ENCODE measurements around the gene MMP25. TPM values are rescaled to one million over a fixed set of nuclear protein-coding genes. Genes with fewer than 3 reads are reported as not detected.

Gene MMP25
- total RNA-seq, 4 donors from 2014 or later = under 0.01 to 4.5 (median 0.12) TPM

DNA sequence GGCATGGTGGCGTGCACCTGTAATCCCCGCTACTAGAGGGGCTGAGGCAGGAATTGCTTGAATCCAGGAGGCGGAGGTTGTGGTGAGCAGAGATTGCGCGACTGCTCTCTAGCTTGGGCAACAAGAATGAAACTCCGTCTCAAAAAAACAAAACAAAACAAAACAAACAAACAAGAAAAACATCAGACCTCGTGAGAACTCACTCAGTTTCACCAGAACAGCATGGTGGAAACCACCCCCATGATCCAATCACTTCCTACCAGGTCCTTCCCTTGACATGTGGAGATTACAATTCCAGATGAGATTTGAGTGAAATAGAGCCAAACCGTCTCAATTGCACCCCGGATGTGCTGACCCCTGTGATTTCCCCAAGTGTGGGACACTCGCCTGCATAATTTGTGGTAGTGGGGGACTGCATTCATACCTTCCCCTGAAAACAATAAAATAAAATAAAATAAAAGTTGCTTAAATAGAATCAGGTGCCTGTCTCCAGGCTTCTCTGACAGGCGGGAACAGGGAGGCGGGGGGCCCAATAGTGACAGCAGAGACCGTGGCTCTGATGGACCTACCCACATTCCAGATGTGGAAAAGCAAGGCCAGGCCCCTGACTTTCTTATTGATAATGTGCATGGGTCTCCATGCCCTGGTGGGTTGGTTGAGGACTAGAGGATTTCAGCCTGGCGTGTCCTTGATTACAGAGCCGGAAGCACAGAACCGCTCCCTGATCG lies 39.7 kb downstream of the MMP25 start:
- TF ChIP-seq EP300 (IDR thresholded peaks at IDR 0.05) = no peak
- no peak for TF ChIP-seq CTCF (IDR thresholded peaks at IDR 0.05)
- no peak for TF ChIP-seq POLR2A (IDR thresholded peaks at IDR 0.05; ENCODE audit: low read depth)
- no peak for TF ChIP-seq POLR2AphosphoS5 (IDR thresholded peaks at IDR 0.05)
- peaks cover 0 to 22% (median 0%) of the 10 kb centered on the region in 4 donors for H3K27me3 ChIP-seq
- intact Hi-C loops (cut with DNase I) = no loop called here
- peaks cover 14 to 23% (median 18%) of the 10 kb centered on the region in 4 donors for H3K4me1 ChIP-seq
- H3K36me3 ChIP-seq = no peaks in the 10 kb centered on the region
- H3K4me3 ChIP-seq = peak overlapping the region; percentile 27 to 49 (median 39)
- no peak for DNase-seq (ENCODE audit: extremely low spot score)
- WGBS = 83% methylated on average over 17 of the region's 17 CpGs
- H3K9me3 ChIP-seq = no peaks in the 10 kb centered on the region
- peak overlapping the region; percentile 10 to 65 (median 62) for H3K27ac ChIP-seq (replicated peaks in 1 of 4)

DNA sequence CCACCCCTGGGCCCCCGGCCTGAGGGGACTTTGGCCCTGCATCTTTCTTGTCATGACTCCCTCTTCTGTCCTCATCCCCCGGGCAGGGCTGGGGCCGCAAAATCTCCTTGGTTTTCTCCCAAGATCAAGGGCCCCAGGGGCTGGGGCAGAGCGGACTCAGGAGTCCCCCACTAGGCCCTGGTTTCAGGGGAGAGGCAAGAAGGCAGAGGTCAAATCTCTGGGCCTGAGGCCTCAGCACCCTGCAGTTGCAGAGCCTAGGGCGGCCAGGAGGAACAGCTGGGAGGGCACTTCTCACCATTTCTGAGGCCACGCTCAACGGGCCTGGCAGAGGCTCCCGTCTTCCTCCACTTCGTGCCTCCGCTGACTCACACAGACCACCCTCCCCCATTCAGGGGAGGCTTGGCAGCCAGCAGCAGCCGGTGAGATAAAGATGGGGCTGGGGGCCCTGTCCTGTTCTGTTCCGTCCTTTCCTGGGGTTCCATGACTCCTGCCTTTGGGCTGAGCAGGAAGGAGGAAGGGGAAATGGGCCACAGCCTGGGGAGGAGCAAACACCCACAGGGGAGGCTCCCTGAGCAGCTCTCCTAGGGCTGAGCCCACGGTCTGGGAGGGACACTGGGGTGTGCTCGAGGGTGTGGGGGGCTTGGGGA lies 40.4 kb downstream of the MMP25 start:
- intact Hi-C loops (cut with DNase I) = no loop called here
- 54% methylated on average over 11 of the region's 14 CpGs for WGBS
- H3K4me3 ChIP-seq = peak overlapping the region; percentile 27 to 49 (median 39)

GRCh38 chr16:3087243-3088235 lies 41.2 kb downstream of the MMP25 start:
- H3K27me3 ChIP-seq = peaks cover 0 to 37% (median under 1%) of the 10 kb centered on the region in 4 donors
- intact Hi-C loops (cut with DNase I) = no loop called here
- peaks cover 14 to 23% (median 18%) of the 10 kb centered on the region in 4 donors for H3K4me1 ChIP-seq
- no peak for TF ChIP-seq EP300 (IDR thresholded peaks at IDR 0.05)
- peak in 1 of 3 experiments; percentile 15 for TF ChIP-seq CTCF (IDR thresholded peaks at IDR 0.05)
- TF ChIP-seq POLR2AphosphoS5 (IDR thresholded peaks at IDR 0.05) = peak in 1 of 2 donors; percentile 36
- WGBS = 44% methylated on average over 15 of the region's 18 CpGs
- H3K36me3 ChIP-seq = no peaks in the 10 kb centered on the region
- DNase-seq (ENCODE audit: extremely low spot score) = no peak
- peak overlapping the region; percentile 27 to 49 (median 39) for H3K4me3 ChIP-seq
- no peaks in the 10 kb centered on the region for H3K9me3 ChIP-seq
- H3K27ac ChIP-seq (replicated peaks in 1 of 4) = peak overlapping the region; percentile 10 to 65 (median 62)

More for the DNA sequence above, 40.4 kb downstream of the MMP25 start:
- no peak for DNase-seq (ENCODE audit: extremely low spot score)
- peaks cover 0 to 28% (median 0%) of the 10 kb centered on the region in 4 donors for H3K27me3 ChIP-seq
- H3K4me1 ChIP-seq = peaks cover 14 to 23% (median 18%) of the 10 kb centered on the region in 4 donors
- no peaks in the 10 kb centered on the region for H3K36me3 ChIP-seq
- no peaks in the 10 kb centered on the region for H3K9me3 ChIP-seq
- H3K27ac ChIP-seq (replicated peaks in 1 of 4) = peak overlapping the region; percentile 10 to 65 (median 62)
- TF ChIP-seq POLR2A (IDR thresholded peaks at IDR 0.05; ENCODE audit: low read depth) (no peak), CTCF (IDR thresholded peaks at IDR 0.05) (no peak), POLR2AphosphoS5 (IDR thresholded peaks at IDR 0.05) (no peak), EP300 (IDR thresholded peaks at IDR 0.05) (no peak)

- peaks cover 14 to 23% (median 18%) of the 10 kb centered on the region in 4 donors for H3K4me1 ChIP-seq
- WGBS = 51% methylated on average over 7 of the region's 7 CpGs
- H3K27ac ChIP-seq (replicated peaks in 1 of 4) = no peak overlapping the region
- no peaks in the 10 kb centered on the region for H3K9me3 ChIP-seq
- no peak overlapping the region for H3K4me3 ChIP-seq
- intact Hi-C loops (cut with DNase I) = no loop called here
- TF ChIP-seq CTCF (IDR thresholded peaks at IDR 0.05) (no peak), POLR2A (IDR thresholded peaks at IDR 0.05; ENCODE audit: low read depth) (no peak)
- no peaks in the 10 kb centered on the region for H3K36me3 ChIP-seq
- DNase-seq (ENCODE audit: extremely low spot score) = no peak
- peaks cover 0 to 44% (median 2%) of the 10 kb centered on the region in 4 donors for H3K27me3 ChIP-seq
Observed at GRCh38 chr16:3088450-3088849, 42.1 kb downstream of the MMP25 start.
